Measurements from ENCODE around the gene TMEM52B.
"Not testable (repeated sequence)": the region's sequence is repeated elsewhere in the genome, so short reads cannot be mapped to it uniquely, and the experiment has no call there.

TMEM52B gene

DNA sequence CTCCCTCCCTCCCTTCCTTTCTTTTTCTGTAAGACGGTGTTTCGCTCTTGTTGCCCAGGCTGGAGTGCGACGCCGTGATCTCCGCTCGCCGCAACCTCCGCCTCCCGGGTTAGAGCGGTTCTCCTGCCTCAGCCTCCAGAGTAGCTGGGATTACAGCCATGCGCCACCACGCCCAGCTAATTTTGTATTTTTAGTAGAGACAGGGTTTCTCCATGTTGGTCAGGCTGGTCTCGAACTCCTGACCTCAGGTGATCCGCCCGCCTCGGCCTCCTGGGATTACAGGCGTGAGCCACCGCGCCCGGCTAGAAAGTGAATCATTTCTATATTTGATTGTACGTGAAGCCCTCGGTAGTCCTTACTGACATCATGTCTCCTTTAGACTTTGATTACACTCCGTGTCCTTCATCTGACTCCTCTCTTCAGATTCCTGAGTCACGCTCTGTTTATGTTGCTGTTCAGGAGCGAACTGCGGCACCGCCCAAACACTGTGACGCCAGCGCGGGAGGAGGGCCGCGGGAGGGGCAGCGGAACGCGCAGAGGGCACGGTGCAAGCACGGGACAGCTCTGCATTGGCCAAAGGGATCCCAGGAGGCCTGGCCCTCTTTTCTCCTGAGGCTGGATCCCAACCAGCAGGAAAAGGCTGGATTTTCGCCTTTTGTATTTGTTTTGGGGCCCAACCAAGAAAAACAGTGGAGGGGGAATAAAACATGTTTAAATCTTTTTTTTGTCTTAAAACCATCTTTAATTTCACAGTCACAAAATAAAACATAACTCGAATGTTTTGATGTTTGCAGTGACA, 33.3 kb downstream of the TMEM52B start:
- peak; percentile 63 for DNase-seq

DNA sequence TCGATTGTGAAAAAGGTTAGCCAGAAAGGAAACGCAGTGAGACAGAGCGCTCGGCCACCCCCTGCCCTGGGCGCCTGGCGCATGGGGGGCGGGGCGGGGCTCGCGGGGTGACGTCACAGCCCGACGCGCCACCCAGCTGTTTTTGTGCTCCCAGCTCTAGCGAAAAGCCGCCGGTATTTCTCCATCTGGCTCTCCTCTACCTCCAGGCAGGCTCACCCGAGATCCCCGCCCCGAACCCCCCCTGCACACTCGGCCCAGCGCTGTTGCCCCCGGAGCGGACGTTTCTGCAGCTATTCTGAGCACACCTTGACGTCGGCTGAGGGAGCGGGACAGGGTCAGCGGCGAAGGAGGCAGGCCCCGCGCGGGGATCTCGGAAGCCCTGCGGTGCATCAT, 33.9 kb downstream of the TMEM52B start, which contains the start of gene GABARAPL1:
Gene GABARAPL1, plus strand, starts transcription at position 139 of the 393 bp plus-strand sequence. Its CDS starts 253 bp downstream, at position 392.
- peak; percentile 15 for DNase-seq

DNA sequence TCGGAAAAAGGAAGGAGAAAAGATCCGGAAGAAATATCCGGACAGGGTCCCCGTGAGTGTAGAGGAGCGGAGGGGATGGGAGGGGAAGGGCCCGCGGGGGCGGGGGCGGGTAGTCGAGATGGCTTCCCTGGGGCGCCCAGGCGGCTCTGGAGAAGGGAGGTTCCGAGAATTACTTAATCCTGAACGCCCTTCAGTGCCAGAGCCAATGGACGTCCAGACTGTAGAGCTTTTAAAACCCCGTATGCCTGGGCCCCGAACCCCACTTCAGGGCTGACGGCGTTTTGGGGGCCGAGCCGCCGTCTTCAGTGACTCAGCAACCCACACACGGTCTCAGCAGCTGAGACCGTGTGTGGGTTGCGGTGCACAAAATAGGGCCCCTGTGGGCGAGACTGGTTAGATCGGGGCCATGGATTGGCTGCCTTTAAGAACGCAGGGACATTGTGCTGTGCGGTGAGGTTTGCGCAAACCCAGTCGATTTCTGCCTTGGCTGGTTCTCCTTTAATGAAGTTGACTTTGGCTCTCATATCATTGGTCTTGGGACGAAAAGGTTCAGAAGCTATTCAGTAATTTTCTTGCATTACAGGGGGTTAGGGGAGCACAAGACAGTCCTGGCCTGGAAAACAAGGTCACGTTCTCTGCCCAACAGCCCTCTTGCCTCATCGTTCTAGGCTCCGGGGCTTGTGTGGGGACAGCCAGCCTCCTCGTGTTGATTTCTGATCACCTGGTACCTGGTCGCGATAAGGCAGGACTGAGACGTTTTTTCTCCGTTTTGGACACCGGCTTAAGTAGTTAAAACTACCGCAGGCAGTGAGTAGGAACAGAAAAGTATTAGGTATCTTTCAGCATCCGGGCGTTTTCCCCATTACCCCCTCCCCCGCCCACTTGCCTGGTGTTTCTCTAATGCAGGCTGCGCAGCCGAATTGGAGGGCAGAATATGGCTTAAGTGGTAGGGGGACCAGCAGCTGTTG, 34.6 kb downstream of the TMEM52B start:
- DNase-seq, result peak; percentile 90

DNA sequence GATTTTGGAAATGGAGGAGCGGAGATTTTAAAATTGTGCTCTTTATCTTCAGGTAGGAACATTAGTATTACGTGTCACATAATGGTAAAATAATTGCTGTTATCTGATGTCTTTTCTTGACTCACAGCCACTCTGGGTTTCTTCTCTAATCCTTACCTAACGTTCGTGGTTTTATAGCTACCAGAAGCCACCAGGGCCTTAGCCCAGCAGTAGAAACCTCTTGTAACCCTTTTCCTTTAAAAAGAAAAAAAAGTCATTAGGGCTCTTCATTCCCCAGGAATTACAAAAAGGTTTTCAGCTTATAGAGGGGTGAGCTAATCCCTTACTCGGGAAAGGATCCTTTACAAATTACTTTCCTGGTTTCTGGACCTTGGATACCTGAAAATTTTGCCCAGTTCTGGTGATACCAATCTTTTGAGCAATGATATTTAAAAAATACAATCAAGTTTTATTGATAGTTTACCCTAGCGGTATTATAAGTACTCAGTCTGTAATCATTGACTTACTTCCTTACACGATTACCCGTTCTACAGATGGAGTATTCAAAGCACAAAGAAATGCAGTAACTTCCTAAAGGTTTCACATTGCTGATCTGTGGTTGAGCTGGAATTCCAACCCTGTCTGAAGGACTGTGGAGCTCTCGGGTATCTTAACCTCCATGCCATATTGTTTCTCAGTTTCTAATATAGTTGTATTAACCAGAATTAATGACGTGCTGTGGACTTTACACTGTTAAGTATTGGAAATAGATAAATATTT, 35.5 kb downstream of the TMEM52B start:
- DNase-seq, result no peak

DNA sequence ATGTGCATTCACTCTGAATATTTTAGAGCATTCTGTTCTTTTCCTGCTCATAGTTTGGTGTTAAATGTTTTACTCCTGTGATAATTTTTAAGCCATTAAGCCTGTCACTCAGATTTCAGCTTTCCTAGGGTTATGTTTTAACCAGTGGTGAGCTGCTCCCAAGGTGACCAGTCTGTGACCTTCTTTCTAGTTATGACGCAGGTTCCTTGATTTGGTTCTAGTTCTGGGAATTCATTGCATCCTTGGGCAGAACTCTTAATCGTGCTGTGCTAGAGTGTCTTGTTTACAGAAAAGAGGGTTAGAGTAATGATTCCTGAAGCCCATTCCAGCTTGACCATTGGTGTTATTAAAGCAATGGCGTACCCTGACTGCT, 36.0 kb downstream of the TMEM52B start:
- DNase-seq, result no peak

DNA sequence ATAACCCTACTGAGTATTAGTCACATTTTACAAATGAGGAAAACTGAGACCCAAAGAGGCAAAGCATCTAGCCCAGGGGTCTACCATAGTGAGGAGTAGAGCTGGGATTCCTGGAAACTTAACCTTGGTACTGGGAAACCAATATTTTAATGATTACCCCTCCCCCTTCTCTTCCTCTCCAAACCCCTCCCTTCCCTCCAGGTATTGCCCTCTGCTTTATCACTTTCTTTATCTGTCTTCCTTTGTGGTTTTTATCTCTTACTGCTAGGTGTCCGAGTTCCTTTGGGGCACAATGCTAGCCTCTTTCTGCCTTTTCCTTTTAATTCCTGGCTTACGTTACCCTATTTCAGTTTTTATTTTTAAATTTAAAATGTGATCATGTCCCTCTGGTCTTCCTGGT, 36.6 kb downstream of the TMEM52B start:
- DNase-seq, result no peak

DNA sequence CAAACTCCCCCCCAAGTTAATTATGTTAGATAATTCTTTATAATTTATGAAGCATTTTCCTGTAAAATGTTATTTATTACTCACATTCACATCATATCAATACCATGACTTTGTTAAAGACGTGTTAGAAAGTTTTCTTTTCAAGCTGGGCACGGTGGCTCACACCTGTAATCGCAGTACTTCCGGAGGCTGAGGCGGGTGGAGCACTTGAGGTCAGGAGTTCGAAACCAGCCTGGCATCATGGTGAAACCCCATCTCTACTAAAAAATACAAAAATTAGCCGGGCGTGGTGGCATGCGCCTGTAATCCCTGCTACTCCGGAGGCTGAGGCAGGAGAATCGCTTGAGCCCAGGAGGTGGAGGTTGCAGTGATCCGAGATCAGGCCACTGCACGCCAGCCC, 37.1 kb downstream of the TMEM52B start:
- DNase-seq, result not testable (repeated sequence)

DNA sequence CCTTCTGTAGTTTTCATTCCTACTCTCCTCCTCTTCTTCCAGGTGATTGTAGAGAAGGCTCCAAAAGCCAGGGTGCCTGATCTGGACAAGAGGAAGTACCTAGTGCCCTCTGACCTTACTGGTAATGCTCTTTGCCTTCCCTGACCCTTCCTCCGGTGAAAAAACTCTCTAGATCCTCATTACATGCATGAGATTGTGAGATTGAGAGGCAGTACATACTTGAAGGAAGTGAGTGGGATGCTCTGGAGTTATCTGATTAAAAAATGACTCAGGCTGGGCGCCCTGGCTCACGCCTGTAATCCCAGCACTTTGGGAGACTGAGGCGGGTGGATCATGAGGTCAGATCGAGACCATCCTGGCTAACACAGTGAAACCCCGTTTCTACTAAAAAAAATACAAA, 39.2 kb downstream of the TMEM52B start:
- no peak for DNase-seq

DNA sequence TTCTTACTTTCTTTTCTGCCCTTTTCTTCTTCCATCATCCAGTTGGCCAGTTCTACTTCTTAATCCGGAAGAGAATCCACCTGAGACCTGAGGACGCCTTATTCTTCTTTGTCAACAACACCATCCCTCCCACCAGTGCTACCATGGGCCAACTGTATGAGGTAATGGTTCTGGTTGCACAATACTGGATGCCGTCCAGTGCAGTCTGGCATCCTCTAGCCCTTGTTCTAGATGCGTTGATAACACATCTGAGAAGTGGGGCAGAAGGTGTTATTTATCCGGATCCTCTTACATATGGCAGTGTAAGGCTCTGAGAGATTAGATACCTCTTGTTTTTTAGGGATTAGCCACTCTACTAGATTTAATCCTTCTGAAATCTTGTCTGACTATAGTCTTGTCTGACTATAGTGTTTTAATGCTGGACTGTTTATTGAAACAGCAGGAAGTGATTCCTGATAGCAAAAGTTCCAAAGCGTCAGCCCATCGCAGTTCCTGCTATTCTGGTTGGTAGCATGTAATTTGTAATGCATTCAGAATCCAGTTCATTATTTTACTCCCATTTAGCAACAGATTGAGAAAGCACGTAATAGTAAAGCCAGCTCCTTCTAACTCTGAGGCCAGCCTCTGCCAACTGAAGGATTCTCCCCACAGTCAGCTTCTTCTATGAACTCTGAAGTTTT, 41.7 kb downstream of the TMEM52B start:
- no peak for DNase-seq

DNA sequence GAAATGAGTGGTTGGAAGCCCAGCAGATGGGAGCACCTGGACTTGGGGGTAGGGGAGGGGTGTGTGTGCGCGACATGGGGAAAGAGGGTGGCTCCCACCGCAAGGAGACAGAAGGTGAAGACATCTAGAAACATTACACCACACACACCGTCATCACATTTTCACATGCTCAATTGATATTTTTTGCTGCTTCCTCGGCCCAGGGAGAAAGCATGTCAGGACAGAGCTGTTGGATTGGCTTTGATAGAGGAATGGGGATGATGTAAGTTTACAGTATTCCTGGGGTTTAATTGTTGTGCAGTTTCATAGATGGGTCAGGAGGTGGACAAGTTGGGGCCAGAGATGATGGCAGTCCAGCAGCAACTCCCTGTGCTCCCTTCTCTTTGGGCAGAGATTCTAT, 43.0 kb downstream of the TMEM52B start:
- no peak for DNase-seq

DNA sequence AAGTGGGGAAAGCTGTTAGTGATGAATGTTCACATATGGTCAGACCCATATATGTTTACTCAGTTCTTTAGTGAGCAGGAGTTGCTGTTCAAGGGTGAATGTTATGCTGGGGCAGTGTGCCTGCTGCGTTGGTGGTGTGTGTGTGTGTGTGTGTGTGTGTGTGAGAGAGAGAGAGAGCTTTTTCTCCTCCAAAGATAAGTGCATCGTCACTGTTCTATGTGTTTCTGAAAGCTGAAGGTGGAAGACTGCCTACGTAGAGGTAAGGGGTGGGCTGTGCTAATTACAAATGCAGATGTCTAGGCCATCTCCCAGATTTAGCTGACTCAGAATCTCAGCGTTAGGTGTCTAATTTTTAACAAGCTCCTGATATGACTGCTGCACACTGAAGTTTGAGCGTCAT, 44.4 kb downstream of the TMEM52B start:
- DNase-seq, result no peak

DNA sequence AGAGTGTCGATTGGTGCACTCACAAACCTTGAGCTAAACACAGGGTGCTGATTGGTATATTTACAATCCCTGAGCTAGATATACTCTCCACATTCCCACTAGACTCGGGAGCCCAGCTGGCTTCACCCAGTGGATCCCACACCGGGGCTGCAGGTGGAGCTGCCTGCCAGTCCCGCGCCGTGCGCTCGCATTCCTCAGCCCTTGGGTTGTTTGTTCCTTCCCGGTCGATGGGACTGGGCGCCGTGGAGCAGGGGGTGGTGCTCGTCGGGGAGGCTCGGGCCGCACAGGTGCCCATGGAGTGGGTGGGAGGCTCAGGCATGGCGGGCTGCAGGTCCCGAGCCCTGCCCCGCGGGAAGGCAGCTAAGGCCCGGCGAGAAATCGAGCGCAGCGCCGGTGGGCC, 46.6 kb downstream of the TMEM52B start:
- not testable (repeated sequence) for DNase-seq

DNA sequence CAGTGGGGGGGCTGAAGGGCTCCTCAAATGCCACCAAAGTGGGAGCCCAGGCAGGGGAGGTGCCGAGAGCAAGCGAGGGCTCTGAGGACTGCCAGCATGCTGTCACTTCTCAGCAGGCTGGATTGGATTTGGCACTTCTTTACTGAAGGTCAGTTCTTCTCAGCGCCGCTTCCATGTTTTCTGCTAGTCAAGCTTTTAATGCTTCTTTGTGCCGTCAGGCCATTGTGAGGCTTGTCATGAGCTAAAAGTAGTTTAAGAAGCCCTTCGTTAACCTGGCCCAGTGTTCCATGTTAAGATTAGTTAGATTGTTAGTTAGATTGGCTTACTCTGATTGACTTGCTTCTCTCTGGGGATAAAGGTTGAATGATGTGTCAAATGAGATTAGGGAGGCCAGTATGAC, 47.3 kb downstream of the TMEM52B start:
- no peak for DNase-seq

DNA sequence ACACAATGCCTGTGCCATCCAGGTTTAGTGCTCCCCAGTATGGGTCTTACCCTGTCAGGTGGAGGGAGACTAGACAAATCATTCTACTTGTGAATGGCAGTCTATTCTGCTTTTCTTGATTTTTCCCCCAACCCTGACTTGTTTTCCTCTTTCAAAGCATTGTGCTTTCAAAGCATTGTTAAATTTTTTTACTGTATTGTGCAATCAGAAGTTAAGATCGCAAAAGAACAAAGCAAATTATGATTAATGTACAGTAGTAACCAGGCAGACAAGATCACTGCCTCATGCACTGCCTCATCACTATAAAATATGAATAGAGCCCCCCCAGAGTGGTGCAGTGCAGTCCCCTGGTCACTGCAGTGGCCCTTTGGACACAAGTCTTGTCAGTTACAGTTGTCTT, 47.9 kb downstream of the TMEM52B start:
- DNase-seq, result no peak

DNA sequence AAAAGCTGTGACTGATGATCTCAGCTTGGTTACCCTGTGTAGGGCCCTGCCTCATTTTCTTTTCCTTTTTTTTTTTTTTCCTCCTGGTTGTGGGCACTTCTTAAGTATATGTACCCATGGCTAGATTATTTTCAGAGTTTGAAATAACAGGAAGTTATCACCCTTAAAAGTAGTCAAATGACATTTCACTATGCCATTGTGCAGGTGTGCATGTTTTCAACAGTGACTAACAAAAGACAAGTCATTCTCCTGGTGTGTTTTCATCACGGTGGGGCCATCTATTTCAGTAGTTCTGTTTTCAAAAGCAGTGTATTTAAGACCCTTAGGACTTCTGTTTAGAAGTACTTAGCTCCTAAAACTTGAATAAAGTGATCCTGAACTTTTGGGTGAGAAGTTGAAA, 48.8 kb downstream of the TMEM52B start:
- DNase-seq, result no peak

DNA sequence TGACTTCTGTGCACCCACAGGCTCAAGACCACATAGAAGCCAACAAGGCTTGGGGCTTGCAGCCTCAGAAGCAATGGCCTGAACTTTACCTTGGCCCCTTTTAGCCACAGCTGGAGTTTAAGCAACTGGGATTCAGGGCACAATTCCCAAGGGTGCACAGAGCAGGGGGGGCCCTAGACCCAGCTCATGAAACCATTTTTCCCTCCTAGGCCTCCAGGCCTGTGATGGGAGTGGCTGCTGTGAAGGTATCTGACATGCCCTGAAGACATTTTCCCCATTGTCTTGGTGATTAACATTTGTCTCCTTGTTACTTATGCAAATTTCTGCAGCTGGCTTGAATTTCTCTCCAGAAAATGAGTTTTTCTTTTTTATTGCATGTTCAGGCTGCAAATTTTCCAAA, 55.7 kb downstream of the TMEM52B start:
- no peak for DNase-seq

DNA sequence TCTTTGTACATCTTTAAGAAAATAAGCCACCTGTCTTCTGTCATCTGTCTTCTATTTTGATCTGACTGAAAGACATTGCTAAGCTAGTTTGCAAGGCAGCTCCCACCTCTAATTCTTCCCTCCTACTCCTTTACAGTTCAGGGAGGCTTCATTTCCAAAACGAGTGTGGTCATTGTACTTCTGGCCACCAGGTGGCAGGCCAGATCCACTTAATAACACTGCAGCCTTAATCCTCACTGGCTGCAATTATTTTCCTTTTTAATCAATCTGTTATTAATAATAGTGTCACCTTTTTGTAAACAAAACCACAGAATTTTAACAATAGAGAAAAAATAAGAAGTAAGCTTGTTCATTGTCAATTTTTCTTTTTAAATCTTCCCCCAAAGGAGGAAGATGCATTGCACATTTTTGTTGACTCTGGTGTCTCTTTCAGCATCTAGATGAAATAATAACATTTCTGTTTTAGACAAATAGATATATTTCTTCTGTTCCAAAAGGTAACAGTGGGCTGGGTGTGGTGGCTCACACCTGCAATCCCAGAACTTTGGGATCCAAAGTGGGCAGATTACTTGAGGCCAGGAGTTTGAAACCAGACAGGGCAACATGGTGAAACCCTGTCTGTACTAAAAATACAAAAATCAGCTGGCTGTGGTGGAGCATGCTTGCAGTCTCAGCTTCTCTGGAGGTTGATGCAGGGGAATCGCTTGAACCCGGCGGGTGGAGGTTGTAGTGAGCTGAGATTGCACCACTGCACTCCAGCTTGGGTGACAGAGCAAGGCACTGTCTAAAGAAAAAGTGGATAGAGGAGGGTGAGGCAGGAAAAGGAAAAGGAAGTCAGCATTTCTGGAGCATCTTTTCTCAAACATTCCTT, 57.2 kb downstream of the TMEM52B start:
- DNase-seq, result no peak

DNA sequence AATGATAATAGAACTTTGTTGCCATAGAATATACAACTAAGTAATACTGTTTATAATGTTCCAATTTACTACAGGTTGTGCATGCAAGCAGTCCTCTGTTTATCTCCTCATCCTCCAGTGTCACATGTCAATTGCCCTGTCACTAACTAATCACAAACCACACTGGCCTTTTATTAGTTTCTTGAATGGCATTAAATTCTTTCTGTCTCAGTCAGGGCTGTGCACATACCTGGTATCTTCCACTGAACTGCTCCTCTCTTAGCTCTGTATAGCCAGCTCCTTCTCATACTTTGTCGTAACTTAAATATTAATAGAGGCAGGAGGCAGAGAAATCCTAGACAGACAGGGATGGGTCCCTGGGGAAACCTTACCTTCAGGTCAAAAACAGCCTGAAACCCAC, 57.9 kb downstream of the TMEM52B start:
- DNase-seq, result no peak

DNA sequence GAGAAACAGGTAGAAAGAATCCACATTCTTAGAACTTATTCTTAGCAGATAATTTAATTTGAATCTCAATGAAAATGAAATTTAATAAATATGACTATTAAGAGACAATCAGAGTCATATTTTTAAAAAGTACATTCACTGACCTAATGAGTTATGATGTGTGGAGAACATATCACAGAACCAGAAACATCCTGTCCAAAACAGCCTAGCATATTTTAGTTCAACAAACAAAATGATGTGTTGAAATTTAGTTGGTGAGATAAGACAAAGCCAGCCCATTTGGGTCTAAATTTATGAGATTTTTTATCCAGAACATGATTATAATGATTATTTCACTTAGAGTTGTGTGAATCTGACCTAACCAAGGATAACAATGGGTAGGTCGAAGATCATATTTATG, 59.7 kb downstream of the TMEM52B start:
- DNase-seq, result no peak

DNA sequence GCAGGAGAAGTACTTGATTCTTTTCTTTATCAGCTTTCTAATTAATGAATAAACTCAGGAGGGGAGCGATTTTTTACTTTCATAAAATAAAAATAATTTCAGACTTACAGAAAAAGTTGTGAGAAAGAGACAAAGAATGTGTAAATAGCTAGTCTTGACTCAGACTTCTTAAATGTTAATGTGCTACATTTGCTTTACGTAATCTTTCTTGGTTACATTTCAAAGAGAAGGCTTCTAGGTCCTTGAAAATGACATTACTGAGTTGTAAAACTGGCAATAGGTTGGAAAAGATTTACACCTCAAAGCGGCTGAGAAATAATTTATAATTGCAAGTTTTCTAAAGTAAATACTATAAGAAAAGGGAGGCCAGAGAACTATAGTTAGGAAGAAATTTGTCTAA, 62.5 kb downstream of the TMEM52B start:
- no peak for DNase-seq

Data from SIG-M5 (cell line).